Dermis blood vessel endothelial cell (primary cell): ENCODE data around the gene TRIM40. TPM values are rescaled to one million over a fixed set of nuclear protein-coding genes. Genes with fewer than 3 reads are reported as not detected.
A peak's percentile ranks its signal among the peaks of the same experiment; 100 is the strongest.
"Not testable (repeated sequence)": the region's sequence is repeated elsewhere in the genome, so short reads cannot be mapped to it uniquely, and the experiment has no call there.

ENCODE experiments used
- DNase-seq: peaks from one replicate; pipeline ENCODE4 v3.0.0; 2010
- total RNA-seq: library from RNA; depleted of rRNA; stranded (reverse); fragments of >200 nt; gene quantifications from 2 replicates; pipeline ENCODE4 v1.2.3, GENCODE V29; 2014

TRIM40 gene
- total RNA-seq, 1 donor from 2014 or later: not detected

- no peak for DNase-seq
Measured at GRCh38 chr6:30163918-30164654, 28.1 kb downstream of the TRIM40 start.

GRCh38 chr6:30164714-30165113 is 28.8 kb downstream of the TRIM40 start:
- no peak for DNase-seq

- not testable (repeated sequence) for DNase-seq
Measured at GRCh38 chr6:30165238-30165637, 29.3 kb downstream of the TRIM40 start.

- DNase-seq: peak; percentile 32
Measured at GRCh38 chr6:30167101-30167500, 31.2 kb downstream of the TRIM40 start.

GRCh38 chr6:30168741-30169140 is 32.8 kb downstream of the TRIM40 start:
- DNase-seq: no peak

GRCh38 chr6:30169658-30170614 is 34.0 kb downstream of the TRIM40 start:
- DNase-seq: peak; percentile 78

- DNase-seq: no peak
Measured at GRCh38 chr6:30171677-30172471, 35.9 kb downstream of the TRIM40 start.

GRCh38 chr6:30172681-30173080 is 36.7 kb downstream of the TRIM40 start:
- DNase-seq: no peak

GRCh38 chr6:30175765-30176164 is 39.8 kb downstream of the TRIM40 start:
- no peak for DNase-seq

- DNase-seq: no peak
Measured at GRCh38 chr6:30178837-30179236, 42.9 kb downstream of the TRIM40 start.

GRCh38 chr6:30180145-30180544 is 44.2 kb downstream of the TRIM40 start:
- DNase-seq: no peak

- no peak for DNase-seq
Measured at GRCh38 chr6:30184417-30185031, 48.6 kb downstream of the TRIM40 start.

- DNase-seq: no peak
Measured at GRCh38 chr6:30185846-30186484, 50.0 kb downstream of the TRIM40 start.

- no peak for DNase-seq
Measured at GRCh38 chr6:30188541-30188940, 52.6 kb downstream of the TRIM40 start.

- no peak for DNase-seq
Measured at GRCh38 chr6:30192076-30192475, 56.1 kb downstream of the TRIM40 start.

- no peak for DNase-seq
Measured at GRCh38 chr6:30194797-30195690, 59.1 kb downstream of the TRIM40 start.

- no peak for DNase-seq
Measured at GRCh38 chr6:30195951-30196350, 60.0 kb downstream of the TRIM40 start.

GRCh38 chr6:30196376-30196775 is 60.4 kb downstream of the TRIM40 start:
- no peak for DNase-seq
